CD14-positive monocyte (primary cell): ENCODE results near the gene FARP1. TPM values are rescaled to one million over a fixed set of nuclear protein-coding genes. Genes with fewer than 3 reads are reported as not detected.

Experiments used
- DNase-seq, 3 donors: peaks; one replicate each; pipeline ENCODE4 v3.0.0-alpha.2; 2011 to 2022
- H2AFZ ChIP-seq: 2 replicates; pipeline ENCODE4 v1.6.0; 2012; ENCODE audit warnings: mild to moderate bottlenecking, low read depth, low read length, inconsistent platforms; ENCODE audit not compliant: insufficient read depth, poor library complexity, severe bottlenecking
- H3K27ac ChIP-seq, 2 donors: 1 replicate in 1 of 2; 2 replicates in 1 of 2; pipeline ENCODE4 v1.5.1; 2012 to 2013; ENCODE audit warnings: low read length in 2 of 2, control low read depth in 1 of 2, inconsistent platforms in 1 of 2, low read depth in 1 of 2, mild to moderate bottlenecking in 1 of 2
- H3K27me3 ChIP-seq, 2 donors: one replicate each; pipeline versions ENCODE4 v1.6.0 to v1.6.1; 2011 to 2013; ENCODE audit warnings: low read length in 2 of 2; ENCODE audit not compliant: control insufficient read depth in 2 of 2, insufficient read depth in 2 of 2
- H3K36me3 ChIP-seq, 2 donors: replicated peaks in 1 of 2; 1 replicate in 1 of 2; 2 replicates in 1 of 2; pipeline versions ENCODE4 v1.5.1 to v1.6.1; 2012 to 2013; ENCODE audit warnings: low read length in 2 of 2, control low read depth in 1 of 2, inconsistent platforms in 1 of 2, mild to moderate bottlenecking in 1 of 2; ENCODE audit not compliant: insufficient read depth in 2 of 2, control insufficient read depth in 1 of 2
- H3K4me1 ChIP-seq, 2 donors: 1 replicate in 1 of 2; 2 replicates in 1 of 2; pipeline versions ENCODE4 v1.5.1 to v1.6.1; 2012 to 2013; ENCODE audit warnings: low read length in 2 of 2, control low read depth in 1 of 2, inconsistent platforms in 1 of 2, mild to moderate bottlenecking in 1 of 2, moderate library complexity in 1 of 2; ENCODE audit not compliant: insufficient read depth in 2 of 2, control insufficient read depth in 1 of 2
- H3K4me2 ChIP-seq: replicated peaks from 2 replicates; pipeline ENCODE3; 2012; ENCODE audit warnings: low read length, moderate library complexity, mild to moderate bottlenecking; ENCODE audit not compliant: poor library complexity, severe bottlenecking; ENCODE audit errors: extremely low read depth
- H3K4me3 ChIP-seq, 3 experiments: fragments of 200-600 bp in 1 of 3; sonication (generic) in 1 of 3; replicated peaks in 1 of 3; 1 replicate in 2 of 3; 2 replicates in 1 of 3; pipeline ENCODE4 v1.5.1; 2011 to 2013; ENCODE audit warnings: low read length in 3 of 3, mild to moderate bottlenecking in 3 of 3, control low read depth in 2 of 3, low read depth in 2 of 3, inconsistent platforms in 1 of 3, moderate library complexity in 1 of 3
- H3K79me2 ChIP-seq: 2 replicates; pipeline ENCODE4 v1.6.0; 2012; ENCODE audit warnings: mild to moderate bottlenecking, control low read depth, inconsistent platforms, low read length, moderate library complexity; ENCODE audit not compliant: insufficient read depth
- H3K9ac ChIP-seq: 2 replicates; pipeline ENCODE4 v1.6.0; 2017; ENCODE audit warnings: low read length, mild to moderate bottlenecking; ENCODE audit not compliant: insufficient read depth, poor library complexity, severe bottlenecking
- H3K9me3 ChIP-seq, 2 donors: replicated peaks in 1 of 2; 1 replicate in 1 of 2; 2 replicates in 1 of 2; pipeline versions ENCODE4 v1.5.1 to v1.6.1; 2012 to 2013; ENCODE audit warnings: low read length in 2 of 2, control low read depth in 1 of 2; ENCODE audit not compliant: control insufficient read depth in 1 of 2, insufficient read depth in 1 of 2
- H4K20me1 ChIP-seq: 2 replicates; pipeline ENCODE4 v1.6.0; 2012; ENCODE audit warnings: mild to moderate bottlenecking, low read length, control low read depth, moderate library complexity; ENCODE audit not compliant: insufficient read depth
- H3K27ac Mint-ChIP-seq, 7 donors: one replicate each; pipeline ENCODE4 v1.8.0; 2020; ENCODE audit warnings: mild to moderate bottlenecking in 7 of 7, mixed read lengths in 7 of 7, moderate library complexity in 6 of 7, inconsistent platforms in 2 of 7
- H3K27me3 Mint-ChIP-seq, 3 donors: one replicate each; pipeline ENCODE4 v1.8.0; 2021 to 2022; ENCODE audit warnings: low read depth in 3 of 3, mild to moderate bottlenecking in 3 of 3, mixed read lengths in 3 of 3, moderate library complexity in 3 of 3, inconsistent platforms in 1 of 3
- H3K36me3 Mint-ChIP-seq, 2 donors: one replicate each; pipeline ENCODE4 v1.8.0; 2020; ENCODE audit warnings: mixed read lengths in 2 of 2, inconsistent platforms in 1 of 2, mild to moderate bottlenecking in 1 of 2
- H3K4me1 Mint-ChIP-seq: one replicate; pipeline ENCODE4 v1.8.0; 2020; ENCODE audit warnings: mild to moderate bottlenecking, mixed read lengths
- H3K4me3 Mint-ChIP-seq, 2 donors: one replicate each; pipeline ENCODE4 v1.8.0; 2020; ENCODE audit warnings: mild to moderate bottlenecking in 2 of 2, mixed read lengths in 2 of 2, moderate library complexity in 1 of 2
- H3K9me3 Mint-ChIP-seq, 7 donors: one replicate each; pipeline ENCODE4 v1.8.0; 2020 to 2022; ENCODE audit warnings: mixed read lengths in 7 of 7, mild to moderate bottlenecking in 6 of 7, moderate library complexity in 6 of 7, inconsistent platforms in 2 of 7
- WGBS: methylation state at CpG from one replicate; pipeline ENCODE4 v1.1.5; 2013; ENCODE audit warnings: missing lambda C conversion rate; ENCODE audit not compliant: insufficient coverage; 5-methylcytosine and 5-hydroxymethylcytosine counted together
- intact Hi-C, 2 donors: fragments of 100-400 bp; cut with micrococcal nuclease; formaldehyde crosslinking; loops; one replicate each; pipeline versions ENCODE4 v1.15.0 to v1.15.1; 2023
- polyA plus RNA-seq, 3 donors: library from polyadenylated mRNA; depleted of rRNA in 1 of 3; unstranded in 2 of 3; stranded (reverse) in 1 of 3; fragments of 300-500 nt in 2 of 3; fragments of >200 nt in 1 of 3; fragmentation: Illumina TruSeq in 2 of 3; gene quantifications; 1 replicate in 2 of 3; 2 replicates in 1 of 3; pipeline ENCODE4 v1.2.3, GENCODE V29; 2012 to 2021
- TF ChIP-seq, protein P1 (sequence below): fragments of 200-600 bp; IDR thresholded peaks from one replicate; pipeline ENCODE4 v1.8.0; 2022; ENCODE audit warnings: antibody characterized with exemption, mild to moderate bottlenecking

The FARP1 gene
- polyA plus RNA-seq, 3 donors = 0.01 to 0.16 (median 0.12) TPM

- H3K4me3 Mint-ChIP-seq = no peak overlapping the region
- Histone ChIP-seq H3K4me3 (no peak overlapping the region), H3K27ac (no peak overlapping the region), H3K4me2 (no peak overlapping the region), H3K9ac (no peak overlapping the region), H2AFZ (no peak overlapping the region), H3K4me1 (no peaks in the 10 kb centered on the region), H3K36me3 (no peaks in the 10 kb centered on the region), H3K9me3 (no peaks in the 10 kb centered on the region), H3K79me2 (no peaks in the 10 kb centered on the region), H3K27me3 (no peaks in the 10 kb centered on the region), H4K20me1 (no peaks in the 10 kb centered on the region)
- no peak overlapping the region for H3K27ac Mint-ChIP-seq
- TF ChIP-seq, protein P1, sequence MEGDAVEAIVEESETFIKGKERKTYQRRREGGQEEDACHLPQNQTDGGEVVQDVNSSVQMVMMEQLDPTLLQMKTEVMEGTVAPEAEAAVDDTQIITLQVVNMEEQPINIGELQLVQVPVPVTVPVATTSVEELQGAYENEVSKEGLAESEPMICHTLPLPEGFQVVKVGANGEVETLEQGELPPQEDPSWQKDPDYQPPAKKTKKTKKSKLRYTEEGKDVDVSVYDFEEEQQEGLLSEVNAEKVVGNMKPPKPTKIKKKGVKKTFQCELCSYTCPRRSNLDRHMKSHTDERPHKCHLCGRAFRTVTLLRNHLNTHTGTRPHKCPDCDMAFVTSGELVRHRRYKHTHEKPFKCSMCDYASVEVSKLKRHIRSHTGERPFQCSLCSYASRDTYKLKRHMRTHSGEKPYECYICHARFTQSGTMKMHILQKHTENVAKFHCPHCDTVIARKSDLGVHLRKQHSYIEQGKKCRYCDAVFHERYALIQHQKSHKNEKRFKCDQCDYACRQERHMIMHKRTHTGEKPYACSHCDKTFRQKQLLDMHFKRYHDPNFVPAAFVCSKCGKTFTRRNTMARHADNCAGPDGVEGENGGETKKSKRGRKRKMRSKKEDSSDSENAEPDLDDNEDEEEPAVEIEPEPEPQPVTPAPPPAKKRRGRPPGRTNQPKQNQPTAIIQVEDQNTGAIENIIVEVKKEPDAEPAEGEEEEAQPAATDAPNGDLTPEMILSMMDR = no peak
- WGBS = 100% methylated on average over 3 of the region's 4 CpGs
- no peak for DNase-seq
- H3K27me3 Mint-ChIP-seq = peaks cover 0 to 2% (median 1%) of the 10 kb centered on the region in 3 donors
- intact Hi-C loops = no loop called here
- no peaks in the 10 kb centered on the region for H3K36me3 Mint-ChIP-seq
- H3K4me1 Mint-ChIP-seq = no peaks in the 10 kb centered on the region
- H3K9me3 Mint-ChIP-seq = peaks cover 0 to 2% (median 0%) of the 10 kb centered on the region in 7 donors
These were observed 77.4 kb downstream of the FARP1 start for GRCh38 chr13:98220271-98220791.

- WGBS = 97% methylated on average over 5 of the region's 6 CpGs
- Histone ChIP-seq H3K9me3 (no peaks in the 10 kb centered on the region), H3K4me3 (no peak overlapping the region), H3K27ac (no peak overlapping the region), H3K79me2 (no peaks in the 10 kb centered on the region), H3K27me3 (no peaks in the 10 kb centered on the region), H3K9ac (no peak overlapping the region), H3K36me3 (no peaks in the 10 kb centered on the region), H3K4me2 (no peak overlapping the region), H4K20me1 (no peaks in the 10 kb centered on the region), H3K4me1 (no peaks in the 10 kb centered on the region), H2AFZ (no peak overlapping the region)
- H3K27me3 Mint-ChIP-seq = peaks cover 0 to 2% (median 1%) of the 10 kb centered on the region in 3 donors
- DNase-seq = no peak
- H3K36me3 Mint-ChIP-seq = no peaks in the 10 kb centered on the region
- H3K4me1 Mint-ChIP-seq = no peaks in the 10 kb centered on the region
- intact Hi-C loops = no loop called here
- H3K4me3 Mint-ChIP-seq = no peak overlapping the region
- H3K9me3 Mint-ChIP-seq = peaks cover 0 to 2% (median 0%) of the 10 kb centered on the region in 7 donors
- H3K27ac Mint-ChIP-seq = no peak overlapping the region
- TF ChIP-seq, protein P1 = no peak
These were observed 78.3 kb downstream of the FARP1 start for GRCh38 chr13:98221234-98221633.
